ENCODE data around the gene DFFA.
A peak's percentile ranks its signal among the peaks of the same experiment; 100 is the strongest.
"Not testable (repeated sequence)": the region's sequence is repeated elsewhere in the genome, so short reads cannot be mapped to it uniquely, and the experiment has no call there.

The DFFA gene

GRCh38 chr1:10430216-10431069, 41.9 kb downstream of the DFFA start, which contains the start of gene CENPS:
TSS of gene CENPS (plus strand) at chr1:10430433. CDS start at chr1:10430518, 85 bp downstream.
- DNase-seq (ENCODE audit: low read depth in 2 of 2): peak; percentile 89 to 94

GRCh38 chr1:10429868-10430215, 42.5 kb downstream of the DFFA start:
- no peak for DNase-seq (ENCODE audit: low read depth in 2 of 2)

GRCh38 chr1:10428984-10429383, 43.3 kb downstream of the DFFA start:
- DNase-seq (ENCODE audit: low read depth in 2 of 2): no peak

GRCh38 chr1:10426535-10426848, 45.8 kb downstream of the DFFA start:
- DNase-seq (ENCODE audit: low read depth in 2 of 2): not testable (repeated sequence)

- DNase-seq (ENCODE audit: low read depth in 2 of 2): not testable (repeated sequence)
Measured at GRCh38 chr1:10425826-10426534, 46.3 kb downstream of the DFFA start.

GRCh38 chr1:10424651-10425050, 47.7 kb downstream of the DFFA start:
- no peak for DNase-seq (ENCODE audit: low read depth in 2 of 2)

- no peak for DNase-seq (ENCODE audit: low read depth in 2 of 2)
Measured at GRCh38 chr1:10424034-10424433, 48.3 kb downstream of the DFFA start.

- DNase-seq (ENCODE audit: low read depth in 2 of 2): no peak
Measured at GRCh38 chr1:10421637-10422036, 50.7 kb downstream of the DFFA start.

GRCh38 chr1:10419351-10419750, 53.0 kb downstream of the DFFA start:
- no peak for DNase-seq (ENCODE audit: low read depth in 2 of 2)

GRCh38 chr1:10418741-10419140, 53.6 kb downstream of the DFFA start:
- not testable (repeated sequence) for DNase-seq (ENCODE audit: low read depth in 2 of 2)

- not testable (repeated sequence) for DNase-seq (ENCODE audit: low read depth in 2 of 2)
Measured at GRCh38 chr1:10415967-10416366, 56.4 kb downstream of the DFFA start.

GRCh38 chr1:10415211-10415930, 57.0 kb downstream of the DFFA start:
- no peak for DNase-seq (ENCODE audit: low read depth in 2 of 2)

- no peak for DNase-seq (ENCODE audit: low read depth in 2 of 2)
Measured at GRCh38 chr1:10407201-10407600, 65.1 kb downstream of the DFFA start.

Data from stimulated activated CD8-positive, alpha-beta memory T cell treated with anti-CD3 and anti-CD28 coated beads, Interleukin-15, amount 100 ng/mL, for 48 hours (primary cell).